ENCODE data around the gene EIF1AX. TPM values are rescaled to one million over a fixed set of nuclear protein-coding genes. Genes with fewer than 3 reads are reported as not detected.
"Not testable (repeated sequence)": the region's sequence is repeated elsewhere in the genome, so short reads cannot be mapped to it uniquely, and the experiment has no call there.

Gene EIF1AX
- total and polyA plus RNA-seq, 7 donors, result 34.0 to 75.7 (median 48.6) TPM

GRCh38 chrX:20173856-20174255, 32.2 kb upstream of the EIF1AX start:
- Histone ChIP-seq H3K9me3 (no peaks in the 10 kb centered on the region), H3K27me3 (no peaks in the 10 kb centered on the region), H3K36me3 (peaks cover 0 to 53% (median 6%) of the 10 kb centered on the region in 4 donors), H3K27ac (no peak overlapping the region), H3K4me3 (no peak overlapping the region), H3K4me1 (no peaks in the 10 kb centered on the region)
- TF ChIP-seq POLR2AphosphoS5 (IDR thresholded peaks at IDR 0.05), result no peak
- no peak for TF ChIP-seq EP300 (IDR thresholded peaks at IDR 0.05)
- no peak for TF ChIP-seq CTCF (IDR thresholded peaks at IDR 0.05)
- no peak for TF ChIP-seq POLR2A (IDR thresholded peaks at IDR 0.05)
- WGBS, 2 donors, result 94 to 99% methylated on average over 2 of the region's 2 CpGs
- intact Hi-C loops (cut with DNase I), result no loop called here
- no peak for DNase-seq

GRCh38 chrX:20173313-20173712, 31.7 kb upstream of the EIF1AX start:
- H3K36me3 ChIP-seq, result peaks cover 0 to 56% (median 6%) of the 10 kb centered on the region in 4 donors
- no peaks in the 10 kb centered on the region for H3K9me3 ChIP-seq
- H3K4me3 ChIP-seq, result no peak overlapping the region
- no peak for TF ChIP-seq CTCF (IDR thresholded peaks at IDR 0.05)
- no peak for TF ChIP-seq POLR2AphosphoS5 (IDR thresholded peaks at IDR 0.05)
- no peak for TF ChIP-seq POLR2A (IDR thresholded peaks at IDR 0.05)
- no peak for TF ChIP-seq EP300 (IDR thresholded peaks at IDR 0.05)
- no peaks in the 10 kb centered on the region for H3K27me3 ChIP-seq
- intact Hi-C loops (cut with DNase I), result no loop called here
- 97 to 98% methylated on average over 2 of the region's 2 CpGs for WGBS, 2 donors
- no peak overlapping the region for H3K27ac ChIP-seq
- no peak for DNase-seq
- no peaks in the 10 kb centered on the region for H3K4me1 ChIP-seq

- H3K9me3 ChIP-seq, result no peaks in the 10 kb centered on the region
- no peaks in the 10 kb centered on the region for H3K4me1 ChIP-seq
- TF ChIP-seq CTCF (IDR thresholded peaks at IDR 0.05) (no peak), EP300 (IDR thresholded peaks at IDR 0.05) (no peak), POLR2A (IDR thresholded peaks at IDR 0.05) (no peak), POLR2AphosphoS5 (IDR thresholded peaks at IDR 0.05) (no peak)
- 89 to 91% methylated on average over 3 of the region's 3 CpGs for WGBS, 2 donors
- H3K27ac ChIP-seq, result no peak overlapping the region
- intact Hi-C loops (cut with DNase I), result no loop called here
- H3K36me3 ChIP-seq, result peaks cover 0 to 56% (median 6%) of the 10 kb centered on the region in 4 donors
- no peak overlapping the region for H3K4me3 ChIP-seq
- no peak for DNase-seq
- H3K27me3 ChIP-seq, result no peaks in the 10 kb centered on the region
These were observed 30.2 kb upstream of the EIF1AX start for GRCh38 chrX:20171887-20172286.

GRCh38 chrX:20162516-20162915, 20.9 kb upstream of the EIF1AX start:
- H3K9me3 ChIP-seq; H3K4me1 ChIP-seq; H3K4me3 ChIP-seq; intact Hi-C loops (cut with DNase I); H3K27me3 ChIP-seq; H3K27ac ChIP-seq; DNase-seq: not testable (repeated sequence)
- peaks cover 0 to 26% (median 0%) of the 10 kb centered on the region in 4 donors for H3K36me3 ChIP-seq

- Histone ChIP-seq H3K27me3 (no peaks in the 10 kb centered on the region), H3K4me3 (no peak overlapping the region), H3K4me1 (no peaks in the 10 kb centered on the region), H3K27ac (no peak overlapping the region), H3K36me3 (peaks cover 0 to 40% (median 5%) of the 10 kb centered on the region in 4 donors), H3K9me3 (no peaks in the 10 kb centered on the region)
- intact Hi-C loops (cut with DNase I), result no loop called here
- WGBS, 2 donors, result 79 to 88% methylated on average over 4 of the region's 4 CpGs
- DNase-seq, result no peak
- TF ChIP-seq POLR2AphosphoS5 (IDR thresholded peaks at IDR 0.05), result no peak
- TF ChIP-seq EP300 (IDR thresholded peaks at IDR 0.05), result no peak
- TF ChIP-seq POLR2A (IDR thresholded peaks at IDR 0.05), result no peak
- TF ChIP-seq CTCF (IDR thresholded peaks at IDR 0.05), result no peak
These were observed 18.3 kb upstream of the EIF1AX start for GRCh38 chrX:20159797-20160385.

Measured in sigmoid colon (tissue), 7 donors.